HG03039 (cell line): ENCODE results near the gene GPX4.
"Not testable (repeated sequence)": the region's sequence is repeated elsewhere in the genome, so short reads cannot be mapped to it uniquely, and the experiment has no call there.

Experiments
- ATAC-seq: cut with Tn5 transposase; IDR thresholded peaks from one replicate; pipeline ENCODE4 v1.9.1; 2021; ENCODE audit warnings: mild to moderate bottlenecking, moderate library complexity; ENCODE audit not compliant: unreplicated experiment

Gene GPX4

GRCh38 chr19:1113030-1113985 is 9.5 kb downstream of the GPX4 start:
- no peak for ATAC-seq

- no peak for ATAC-seq
These were observed 10.2 kb downstream of the GPX4 start for GRCh38 chr19:1113986-1114483.

GRCh38 chr19:1114728-1115127 is 10.9 kb downstream of the GPX4 start:
- not testable (repeated sequence) for ATAC-seq

GRCh38 chr19:1115646-1116420 is 12.0 kb downstream of the GPX4 start:
- no peak for ATAC-seq

- ATAC-seq, result no peak
These were observed 13.2 kb downstream of the GPX4 start for GRCh38 chr19:1116726-1117581.

GRCh38 chr19:1117654-1118053 is 13.9 kb downstream of the GPX4 start:
- ATAC-seq, result no peak

GRCh38 chr19:1118999-1119398 is 15.2 kb downstream of the GPX4 start:
- ATAC-seq, result no peak

- no peak for ATAC-seq
These were observed 15.9 kb downstream of the GPX4 start for GRCh38 chr19:1119475-1120217.

- no peak for ATAC-seq
These were observed 17.6 kb downstream of the GPX4 start for GRCh38 chr19:1121395-1121794.

- no peak for ATAC-seq
These were observed 18.5 kb downstream of the GPX4 start for GRCh38 chr19:1122021-1122971.

- ATAC-seq, result no peak
These were observed 19.2 kb downstream of the GPX4 start for GRCh38 chr19:1122972-1123363.

GRCh38 chr19:1123381-1123780 is 19.6 kb downstream of the GPX4 start:
- no peak for ATAC-seq

- no peak for ATAC-seq
These were observed 20.3 kb downstream of the GPX4 start for GRCh38 chr19:1123885-1124677.

GRCh38 chr19:1125601-1126467 is 22.0 kb downstream of the GPX4 start:
- no peak for ATAC-seq

GRCh38 chr19:1126984-1127760 is 23.4 kb downstream of the GPX4 start:
- no peak for ATAC-seq

- no peak for ATAC-seq
These were observed 24.3 kb downstream of the GPX4 start for GRCh38 chr19:1128106-1128505.
